NCI-H1436 treated with DMSO at 0.1 percent for 48 hours (cell line): ENCODE results near the gene GAL3ST3.
"Not testable (repeated sequence)": the region's sequence is repeated elsewhere in the genome, so short reads cannot be mapped to it uniquely, and the experiment has no call there.

Experiments
- DNase-seq: peaks from one replicate; lab custom pipeline; 2025; lab: John Stamatoyannopoulos, UW

GAL3ST3 gene

DNA sequence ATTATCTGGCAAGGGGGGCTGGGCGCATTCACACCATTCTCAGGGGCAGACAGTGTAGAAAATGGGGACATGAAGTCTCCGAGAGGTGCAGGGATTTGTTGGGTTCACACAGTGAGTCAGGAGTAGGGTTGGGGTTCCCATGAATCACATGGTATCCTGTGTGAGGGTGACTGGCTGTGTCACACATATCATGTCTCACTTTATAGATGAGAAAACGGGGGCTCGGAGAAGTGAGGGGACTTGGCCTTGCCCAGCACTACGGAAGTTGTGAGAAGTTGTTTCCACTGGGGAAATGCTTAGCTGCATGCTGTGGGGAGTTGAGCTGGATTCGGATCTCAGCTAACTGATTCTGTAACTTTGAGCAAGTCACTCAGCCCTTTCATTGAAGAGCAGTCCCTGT is 4.2 kb downstream of the GAL3ST3 start:
- DNase-seq = no peak

DNA sequence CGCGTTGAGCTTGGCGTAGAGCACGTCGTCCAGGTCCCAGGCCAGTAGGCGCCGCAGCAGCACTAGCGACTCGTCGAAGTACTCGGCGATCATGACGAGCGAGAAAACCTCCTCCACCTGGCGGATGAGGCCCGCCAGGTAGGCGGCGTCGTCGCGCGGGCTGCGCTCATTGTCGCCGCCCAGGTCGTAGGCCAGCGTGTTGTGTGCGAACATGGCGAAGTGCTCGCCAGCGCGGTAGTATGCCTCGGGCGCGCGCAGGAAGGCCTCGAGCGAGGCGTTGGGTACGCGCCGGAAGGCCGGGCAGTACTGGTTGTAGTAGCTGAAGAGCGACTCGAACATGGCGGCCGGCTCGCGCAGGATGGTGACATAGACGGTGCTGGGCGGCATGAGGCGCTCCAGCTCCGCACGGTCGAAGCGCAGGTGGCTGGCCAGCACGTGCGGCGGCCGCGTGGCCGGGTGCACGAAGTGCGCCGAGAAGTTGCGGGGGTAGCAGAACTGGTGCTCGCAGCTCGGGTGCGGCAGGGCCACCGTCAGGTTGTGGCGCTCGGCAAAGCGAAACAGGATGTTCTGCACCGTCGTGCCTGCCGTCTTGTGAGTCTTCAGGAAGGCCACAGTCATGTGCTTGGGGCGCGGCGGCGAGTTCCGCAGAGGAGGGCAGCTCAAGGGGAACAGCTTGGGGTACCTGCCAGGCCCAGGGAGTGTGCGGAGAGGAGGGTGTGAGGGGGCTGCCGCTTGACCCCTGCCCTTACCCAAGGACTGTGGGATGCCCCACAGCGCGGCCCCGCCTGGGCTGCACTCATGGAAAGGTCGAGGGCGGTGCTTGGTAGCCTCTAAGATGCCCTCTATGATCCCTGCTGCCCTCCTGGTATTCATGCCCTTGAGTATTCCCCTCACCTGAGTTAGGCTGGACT is 5.7 kb downstream of the GAL3ST3 start:
- no peak for DNase-seq

DNA sequence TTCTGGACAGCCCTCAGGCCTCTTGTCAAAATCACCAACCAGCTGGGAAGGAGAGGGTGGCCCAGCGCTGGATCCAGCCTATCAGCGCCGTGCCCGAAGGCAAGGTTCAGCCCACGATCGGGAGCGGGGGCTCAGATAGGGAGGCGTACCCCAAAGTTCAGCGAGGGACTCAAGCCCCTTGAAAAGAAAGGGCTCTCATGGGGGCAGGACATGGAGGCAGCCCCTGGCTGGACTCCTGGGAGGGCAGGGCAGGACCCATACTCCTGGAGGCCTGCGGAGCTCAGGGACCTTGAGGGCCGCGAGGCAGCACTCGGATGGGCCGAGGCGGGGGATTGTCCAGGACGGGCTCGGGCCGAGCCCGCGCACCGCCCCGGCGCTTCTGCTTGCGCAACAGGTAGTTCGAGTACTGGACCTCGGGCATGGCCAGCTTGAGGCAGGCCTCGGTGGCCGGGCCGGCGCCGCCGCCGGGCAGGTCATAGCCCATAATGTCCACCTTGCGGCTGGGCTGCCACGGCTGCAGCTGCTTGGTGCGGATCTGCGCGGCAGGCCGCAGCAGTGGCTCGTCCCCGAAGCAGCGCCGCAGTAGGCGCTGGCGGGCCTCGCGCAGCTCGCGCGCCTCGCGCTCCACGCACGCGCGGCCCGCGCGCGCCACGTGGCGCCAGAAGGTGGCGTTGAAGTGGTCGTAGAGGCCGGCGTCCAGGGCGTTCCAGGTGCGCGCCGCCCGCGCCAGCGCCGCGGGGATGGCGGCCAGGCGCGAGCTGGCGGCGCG is 6.5 kb downstream of the GAL3ST3 start:
- no peak for DNase-seq

DNA sequence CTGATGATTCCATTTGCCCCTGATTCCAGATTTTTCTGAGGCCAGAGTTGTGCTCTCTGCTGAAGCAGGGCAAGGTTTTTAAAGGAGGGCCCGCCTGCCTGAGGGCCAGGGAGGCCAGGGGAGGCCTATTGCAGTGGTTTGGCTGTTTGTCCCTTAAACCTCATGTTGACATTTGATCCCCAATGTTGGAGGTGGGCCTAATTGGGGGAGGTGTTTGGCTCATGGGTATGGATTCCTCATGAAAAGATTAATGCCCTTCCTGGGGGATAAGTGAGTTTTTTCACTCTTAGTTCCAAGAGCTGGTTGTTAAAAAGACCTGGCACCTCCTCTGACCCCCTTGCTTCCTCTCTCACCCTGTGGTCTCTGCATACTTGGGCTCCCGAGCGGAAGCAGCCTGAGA is 9.2 kb downstream of the GAL3ST3 start:
- no peak for DNase-seq

GRCh38 chr11:66037327-66037726 is 11.6 kb downstream of the GAL3ST3 start:
- DNase-seq = no peak

DNA sequence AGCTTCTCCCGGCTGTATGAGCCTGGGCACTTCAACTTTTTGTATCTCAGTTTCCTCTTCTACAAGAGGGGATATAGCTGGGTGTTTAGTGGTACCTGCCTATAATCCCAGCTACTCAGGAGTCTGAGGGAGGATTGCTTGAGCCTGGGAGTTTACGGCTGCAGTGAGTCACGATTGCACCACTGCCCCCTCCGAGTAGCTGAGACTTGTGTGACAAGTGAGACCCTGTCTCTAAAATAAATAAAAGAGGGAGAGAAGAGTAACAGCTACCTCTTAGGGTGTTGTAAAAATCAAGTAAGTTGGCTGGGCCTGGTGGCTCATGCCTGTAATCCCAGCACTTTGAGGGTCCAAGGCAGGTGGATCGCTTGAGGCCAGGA is 12.6 kb downstream of the GAL3ST3 start:
- DNase-seq = no peak

DNA sequence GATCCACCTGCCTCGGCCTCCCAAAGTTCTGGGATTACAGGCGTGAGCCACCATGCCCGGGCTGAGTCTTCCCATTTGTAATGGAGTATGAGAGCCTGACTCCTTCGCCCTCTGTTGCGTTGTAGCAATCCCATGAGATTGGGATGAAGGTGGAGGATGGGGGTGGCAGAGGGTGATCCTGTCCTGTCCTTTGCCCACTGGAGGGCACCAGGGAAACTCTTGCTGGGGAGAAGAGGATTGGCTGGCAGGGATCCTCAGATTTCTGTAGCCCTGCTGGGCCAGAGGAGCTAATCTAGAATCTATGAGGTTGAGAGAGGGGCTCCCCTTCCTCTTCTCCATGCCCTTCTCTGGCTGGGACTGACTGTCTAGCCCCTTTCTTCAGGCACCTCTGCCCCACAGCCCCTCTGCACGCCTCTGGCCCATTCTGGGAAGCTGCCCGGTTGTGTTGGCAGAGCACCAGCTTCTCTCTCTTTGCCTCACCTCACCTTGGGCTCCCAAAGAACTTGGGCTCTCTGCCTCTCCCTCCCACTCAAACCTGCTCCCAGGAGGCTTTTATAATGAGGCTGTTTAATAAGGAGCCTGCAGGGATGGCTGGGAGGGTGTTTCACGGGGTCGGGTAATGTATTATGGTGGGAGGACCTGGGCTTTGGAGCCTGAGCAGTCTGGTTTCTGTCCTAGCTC is 13.2 kb downstream of the GAL3ST3 start:
- DNase-seq = no peak

DNA sequence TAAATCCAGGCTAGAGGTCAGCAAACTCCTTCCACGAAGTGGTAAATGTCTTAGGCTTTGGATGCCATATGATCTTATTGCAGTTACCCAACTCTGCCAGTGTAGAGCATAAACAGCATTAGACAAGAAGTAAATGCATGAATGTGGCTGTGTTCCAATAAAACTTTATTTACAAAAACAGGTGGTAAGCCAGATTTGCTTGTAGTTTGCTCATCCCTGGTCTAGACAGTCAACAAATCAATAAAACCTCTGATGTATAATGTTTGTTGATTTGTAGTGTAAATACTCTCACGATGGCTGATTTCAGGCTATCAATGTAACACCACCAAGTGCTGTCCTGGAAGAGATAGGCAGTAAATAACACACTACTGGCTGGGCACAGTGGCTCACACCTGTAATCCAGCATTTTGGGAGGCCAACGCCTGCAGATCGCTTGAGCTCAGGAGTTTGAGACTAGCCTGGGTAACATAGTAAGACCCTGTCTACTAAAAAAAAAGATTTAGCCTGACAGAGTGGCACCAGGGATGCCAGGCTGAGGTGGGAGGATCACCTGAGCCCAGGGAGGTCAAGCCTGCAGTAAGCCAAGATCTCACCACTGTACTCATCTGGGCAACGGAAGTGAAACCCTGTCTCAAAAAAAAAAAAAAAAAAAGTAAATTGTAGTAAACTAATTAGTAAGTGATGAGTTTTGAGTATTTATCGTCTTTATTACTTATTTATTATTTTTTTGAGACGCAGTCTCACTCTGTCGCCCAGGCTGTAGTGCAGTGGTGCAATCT is 15.8 kb downstream of the GAL3ST3 start:
- no peak for DNase-seq

GRCh38 chr11:66026017-66026529 is 22.9 kb downstream of the GAL3ST3 start, which contains the start of gene CATSPER1:
CATSPER1 (minus strand) TSS chr11:66026479; CDS start chr11:66026379, 100 bp downstream.
- no peak for DNase-seq

GRCh38 chr11:66023186-66023440 is 25.8 kb downstream of the GAL3ST3 start:
- not testable (repeated sequence) for DNase-seq

GRCh38 chr11:66022401-66023185 is 26.4 kb downstream of the GAL3ST3 start:
- no peak for DNase-seq

DNA sequence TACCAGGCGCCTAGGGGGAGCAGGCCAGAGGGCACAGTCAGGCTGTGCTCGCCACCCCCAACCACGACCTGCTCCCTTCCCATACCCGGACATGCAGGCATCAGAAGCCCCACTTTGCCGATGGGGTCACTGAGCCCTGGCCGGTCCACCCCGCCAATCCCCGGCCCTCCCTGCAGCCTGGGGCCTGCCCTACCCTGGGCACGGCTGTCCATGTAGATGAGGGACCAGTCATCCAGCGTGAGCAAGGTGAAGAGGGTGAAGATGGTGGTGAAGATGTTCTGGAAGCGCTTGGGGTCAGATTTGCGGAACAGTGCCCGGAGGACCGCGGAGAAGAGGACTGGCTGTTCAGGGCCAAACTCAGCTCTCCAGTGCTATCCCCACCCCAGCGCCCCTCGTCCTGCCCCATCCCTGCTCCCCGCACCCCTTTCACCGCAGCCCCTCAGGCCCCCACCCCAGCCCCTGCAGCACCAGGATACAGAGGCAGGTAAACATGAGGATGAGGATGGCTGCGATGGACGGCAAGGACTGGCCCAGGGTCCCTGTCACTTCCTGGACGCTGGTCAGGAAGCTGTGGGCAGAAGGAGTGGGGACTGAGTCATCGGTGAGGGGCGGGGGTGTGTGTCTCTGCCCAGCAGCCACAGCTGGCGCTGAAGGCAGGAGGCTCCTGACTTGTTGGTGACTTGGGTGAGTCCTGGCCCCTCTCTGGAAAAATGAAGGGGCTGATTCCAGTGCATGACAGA is 28.2 kb downstream of the GAL3ST3 start:
- DNase-seq = no peak

DNA sequence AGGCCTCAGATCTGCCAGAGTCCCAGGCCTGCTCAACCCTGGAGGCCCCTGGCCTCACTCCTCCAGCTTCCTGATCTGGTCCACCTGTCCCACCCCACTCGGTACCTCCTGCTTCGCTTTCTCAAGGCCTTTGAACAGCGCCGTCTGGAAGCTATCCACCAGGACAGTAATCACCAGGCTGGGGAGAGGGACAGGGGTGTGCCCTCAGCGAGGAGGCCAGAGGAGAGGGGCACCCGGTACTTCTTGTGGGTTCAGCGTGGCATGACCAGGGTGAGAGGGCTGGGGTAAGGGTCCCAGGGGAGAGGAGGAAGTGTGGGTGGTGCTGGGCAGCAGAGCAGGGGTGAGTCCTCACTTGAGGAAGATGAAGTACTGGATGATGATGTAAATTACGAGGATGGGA is 28.7 kb downstream of the GAL3ST3 start:
- no peak for DNase-seq

- no peak for DNase-seq
These were observed 31.6 kb downstream of the GAL3ST3 start for GRCh38 chr11:66017321-66017720.

GRCh38 chr11:66016793-66017177 is 32.2 kb downstream of the GAL3ST3 start:
- DNase-seq = no peak

DNA sequence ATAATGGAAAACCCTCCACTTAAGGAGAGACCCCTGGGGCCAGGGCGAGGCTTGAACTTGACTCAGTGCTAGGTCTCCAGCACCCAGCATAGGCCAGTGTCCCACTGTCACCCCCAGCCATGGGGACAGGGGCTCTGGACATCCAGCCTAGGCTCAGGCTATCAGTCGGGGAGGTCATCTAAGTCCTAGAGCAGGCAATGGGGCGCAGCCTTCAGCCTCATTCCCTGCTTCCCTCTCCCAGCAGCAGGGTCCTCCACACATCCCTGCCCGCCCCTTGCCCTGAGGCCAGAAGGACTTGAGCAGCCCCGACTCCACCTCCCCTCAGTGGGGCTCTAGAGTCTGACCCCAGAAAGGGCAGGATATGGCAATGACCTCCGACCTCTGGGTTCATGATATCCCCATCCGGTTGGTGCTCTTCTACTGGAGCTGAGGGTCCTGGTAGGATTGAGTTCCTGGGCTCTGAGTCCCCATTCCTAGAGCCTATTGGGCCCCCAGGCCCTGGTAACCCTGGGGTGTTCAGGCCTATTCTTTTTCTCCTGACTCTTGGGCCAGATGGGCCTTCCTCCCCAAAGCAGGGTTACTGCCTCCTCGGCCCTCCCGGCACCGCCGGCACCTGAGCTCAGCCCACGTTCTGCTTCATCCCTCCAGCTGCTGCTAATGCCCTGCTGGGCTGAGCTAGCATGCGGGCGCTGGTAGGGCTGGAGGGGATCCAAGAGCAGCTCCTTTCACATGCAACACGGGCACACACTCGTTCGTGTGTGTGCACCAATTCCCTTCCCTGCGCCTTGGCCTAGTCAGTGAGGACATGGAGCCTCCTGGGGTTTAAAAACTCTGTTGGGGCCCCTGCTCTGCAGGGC is 32.8 kb downstream of the GAL3ST3 start:
- DNase-seq = no peak

- no peak for DNase-seq
These were observed 33.5 kb downstream of the GAL3ST3 start for GRCh38 chr11:66015454-66015881.

DNA sequence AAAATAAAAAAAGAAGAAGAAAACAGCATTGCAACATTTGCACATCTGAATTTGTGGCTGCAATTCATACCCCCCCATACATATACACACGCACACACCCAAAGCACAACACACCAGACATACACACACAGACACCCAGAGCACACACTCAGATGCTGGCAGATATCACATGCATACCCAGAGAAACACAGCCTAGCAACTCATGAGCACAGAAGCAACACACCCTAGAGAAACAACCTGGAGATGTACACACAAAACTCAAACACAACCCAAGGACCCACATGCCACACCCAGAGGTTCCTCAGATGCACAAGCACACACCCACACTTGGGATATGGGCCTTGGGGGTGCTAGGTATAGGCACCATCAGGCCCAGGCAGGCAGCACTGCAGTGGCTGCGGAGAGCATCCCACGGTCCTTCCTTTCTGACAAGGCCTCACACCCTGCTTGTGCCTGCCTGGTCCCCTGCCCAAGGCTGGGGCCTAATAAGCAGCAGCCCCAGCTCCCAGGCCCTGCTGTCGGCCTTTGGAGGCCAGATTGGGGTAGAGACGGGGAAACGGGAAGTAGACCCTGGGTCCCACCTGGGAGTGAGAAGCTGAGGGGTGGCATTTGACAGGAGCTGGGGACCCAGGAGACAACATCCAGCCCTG is 34.0 kb downstream of the GAL3ST3 start:
- no peak for DNase-seq

DNA sequence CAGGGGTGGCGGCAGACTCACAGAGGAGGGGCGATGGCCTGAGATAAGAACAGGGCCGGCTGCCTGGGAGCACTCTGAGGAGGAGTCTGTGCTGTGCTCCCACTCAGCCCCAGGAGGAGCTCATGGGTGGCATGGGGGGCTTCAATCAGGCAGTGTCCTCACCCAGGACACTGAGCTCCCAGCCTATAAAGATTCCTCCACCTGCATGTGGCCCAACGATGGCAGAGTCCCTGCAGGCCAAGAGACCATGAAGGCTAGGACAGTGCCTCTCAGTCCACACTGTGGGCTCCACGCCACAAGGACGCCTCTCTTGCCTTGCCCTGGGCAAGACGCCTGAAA is 35.2 kb downstream of the GAL3ST3 start:
- no peak for DNase-seq
